ENCODE measurements around the gene THSD7B. TPM values are rescaled to one million over a fixed set of nuclear protein-coding genes. Genes with fewer than 3 reads are reported as not detected.

Gene THSD7B
- total RNA-seq, 1 donor from 2014 or later, result 0.38 TPM

DNA sequence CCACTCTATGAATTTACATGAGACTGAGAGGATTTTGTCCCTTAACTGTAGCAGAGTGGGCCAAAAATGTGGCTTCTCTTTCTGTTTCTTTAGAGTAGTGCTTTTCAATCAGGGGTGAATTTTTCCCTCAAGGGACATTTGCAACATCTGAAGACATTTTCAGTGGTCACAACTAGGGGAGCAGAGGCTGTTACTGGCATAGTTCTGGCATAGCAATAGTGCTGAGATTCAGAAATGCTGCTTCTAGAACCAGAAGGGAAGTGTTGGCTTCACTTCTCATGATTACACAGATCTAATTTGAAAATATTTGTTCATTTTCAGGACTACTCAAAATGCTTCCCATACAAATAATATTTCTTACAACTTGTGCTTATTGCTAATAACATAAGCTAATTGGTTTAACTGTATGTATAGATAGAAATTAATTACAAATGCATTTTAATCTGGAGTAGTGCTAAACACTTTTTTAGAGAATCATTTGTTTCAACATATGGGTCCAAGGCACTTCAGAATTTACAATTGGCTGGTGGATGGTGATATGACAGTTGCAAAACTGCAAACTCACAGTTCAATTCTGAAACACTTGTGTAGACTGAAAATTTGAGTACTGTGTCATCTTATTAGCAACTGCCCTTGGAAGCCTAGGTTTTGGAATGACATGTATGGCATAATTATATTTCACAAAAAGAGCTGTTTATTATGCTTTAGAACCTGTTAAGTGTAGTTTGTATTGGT, 526.7 kb downstream of the THSD7B start:
- DNase-seq, result no peak

DNA sequence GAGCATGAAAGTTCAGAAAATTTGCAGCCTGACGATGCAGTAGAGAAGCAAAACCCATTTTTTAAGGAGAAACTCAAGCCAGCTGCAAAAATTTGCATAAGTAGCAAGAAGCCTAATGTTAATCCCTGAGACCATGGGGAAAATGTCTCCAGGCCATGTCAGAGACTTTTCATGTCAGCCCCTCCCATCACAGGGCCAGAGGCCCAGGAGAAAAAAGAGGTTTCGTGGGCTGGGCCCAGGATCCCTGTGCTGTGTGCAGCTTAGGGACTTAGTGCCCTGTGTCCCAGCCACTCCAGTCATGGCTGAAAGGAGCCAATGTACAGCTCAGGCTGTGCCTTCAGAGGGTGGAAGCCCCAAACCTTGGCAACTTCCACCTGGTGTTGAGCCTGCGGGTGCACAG, 533.0 kb downstream of the THSD7B start:
- Histone ChIP-seq H3K27ac (no peak overlapping the region), H3K4me3 (no peak overlapping the region), H3K9me3 (peaks cover 3% of the 10 kb centered on the region), H3K36me3 (no peaks in the 10 kb centered on the region), H3K27me3 (ENCODE audit: low read depth) (no peaks in the 10 kb centered on the region), H3K4me1 (no peaks in the 10 kb centered on the region)
- TF ChIP-seq, protein P1, sequence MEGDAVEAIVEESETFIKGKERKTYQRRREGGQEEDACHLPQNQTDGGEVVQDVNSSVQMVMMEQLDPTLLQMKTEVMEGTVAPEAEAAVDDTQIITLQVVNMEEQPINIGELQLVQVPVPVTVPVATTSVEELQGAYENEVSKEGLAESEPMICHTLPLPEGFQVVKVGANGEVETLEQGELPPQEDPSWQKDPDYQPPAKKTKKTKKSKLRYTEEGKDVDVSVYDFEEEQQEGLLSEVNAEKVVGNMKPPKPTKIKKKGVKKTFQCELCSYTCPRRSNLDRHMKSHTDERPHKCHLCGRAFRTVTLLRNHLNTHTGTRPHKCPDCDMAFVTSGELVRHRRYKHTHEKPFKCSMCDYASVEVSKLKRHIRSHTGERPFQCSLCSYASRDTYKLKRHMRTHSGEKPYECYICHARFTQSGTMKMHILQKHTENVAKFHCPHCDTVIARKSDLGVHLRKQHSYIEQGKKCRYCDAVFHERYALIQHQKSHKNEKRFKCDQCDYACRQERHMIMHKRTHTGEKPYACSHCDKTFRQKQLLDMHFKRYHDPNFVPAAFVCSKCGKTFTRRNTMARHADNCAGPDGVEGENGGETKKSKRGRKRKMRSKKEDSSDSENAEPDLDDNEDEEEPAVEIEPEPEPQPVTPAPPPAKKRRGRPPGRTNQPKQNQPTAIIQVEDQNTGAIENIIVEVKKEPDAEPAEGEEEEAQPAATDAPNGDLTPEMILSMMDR (IDR thresholded peaks at IDR 0.05), result no peak
- no peak for DNase-seq
- intact Hi-C loops (cut with DNase I), result no loop called here
- ATAC-seq, result no peak

More for the DNA sequence above, 526.7 kb downstream of the THSD7B start:
- H3K27me3 ChIP-seq (ENCODE audit: low read depth), result no peaks in the 10 kb centered on the region
- H3K36me3 ChIP-seq, result no peaks in the 10 kb centered on the region
- ATAC-seq, result no peak
- H3K4me1 ChIP-seq, result no peaks in the 10 kb centered on the region
- TF ChIP-seq, protein P1 (IDR thresholded peaks at IDR 0.05), result no peak
- intact Hi-C loops (cut with DNase I), result no loop called here
- no peaks in the 10 kb centered on the region for H3K9me3 ChIP-seq
- no peak overlapping the region for H3K27ac ChIP-seq
- H3K4me3 ChIP-seq, result no peak overlapping the region

DNA sequence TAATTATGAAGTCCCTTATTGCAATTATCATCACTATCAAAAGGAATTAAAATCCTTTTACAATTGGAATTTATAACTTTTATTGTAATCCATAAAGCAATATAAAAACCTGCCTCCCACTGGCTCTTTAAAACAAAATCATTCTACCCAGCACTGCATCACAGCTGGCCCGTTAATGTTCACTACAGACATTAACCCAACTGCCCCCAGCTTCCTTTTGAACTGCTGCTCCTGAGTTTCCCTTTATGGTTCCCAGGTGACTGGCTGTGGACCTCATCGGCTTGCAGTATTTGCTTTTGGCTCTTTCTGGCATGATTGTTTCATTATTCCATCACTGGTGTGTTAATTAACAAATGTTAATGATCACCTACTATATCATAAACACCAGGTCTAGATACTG, 535.6 kb downstream of the THSD7B start:
- TF ChIP-seq, protein P1 (IDR thresholded peaks at IDR 0.05), result no peak
- no peaks in the 10 kb centered on the region for H3K36me3 ChIP-seq
- H3K4me1 ChIP-seq, result no peaks in the 10 kb centered on the region
- peaks cover 3% of the 10 kb centered on the region for H3K9me3 ChIP-seq
- H3K4me3 ChIP-seq, result no peak overlapping the region
- no peaks in the 10 kb centered on the region for H3K27me3 ChIP-seq (ENCODE audit: low read depth)
- intact Hi-C loops (cut with DNase I), result no loop called here
- no peak overlapping the region for H3K27ac ChIP-seq
- ATAC-seq (no peak), DNase-seq (no peak)

DNA sequence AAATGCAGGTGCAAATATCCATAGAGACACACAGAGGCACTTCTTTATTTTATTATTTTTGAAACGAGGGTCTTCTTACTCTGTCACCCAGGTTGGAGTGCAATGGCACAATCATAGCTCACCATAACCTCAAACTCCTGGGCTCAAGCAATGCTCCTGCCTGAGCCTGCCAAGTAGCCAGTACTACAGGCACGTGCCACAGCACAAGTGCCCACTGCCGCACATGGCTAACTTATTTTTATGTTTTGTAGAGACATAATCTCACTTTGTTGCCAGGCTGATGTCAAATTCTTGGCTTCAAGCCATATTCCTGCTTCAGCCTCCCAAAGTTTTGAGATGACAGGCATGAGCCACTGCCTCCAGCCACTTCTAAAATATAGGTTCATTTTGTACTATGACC, 537.6 kb downstream of the THSD7B start:
- Histone ChIP-seq H3K27ac (no peak overlapping the region), H3K9me3 (peaks cover 3% of the 10 kb centered on the region), H3K27me3 (ENCODE audit: low read depth) (no peaks in the 10 kb centered on the region), H3K4me1 (no peaks in the 10 kb centered on the region), H3K36me3 (no peaks in the 10 kb centered on the region), H3K4me3 (no peak overlapping the region)
- ATAC-seq (no peak), DNase-seq (no peak)
- intact Hi-C loops (cut with DNase I), result no loop called here
- TF ChIP-seq, protein P1 (IDR thresholded peaks at IDR 0.05), result no peak

DNA sequence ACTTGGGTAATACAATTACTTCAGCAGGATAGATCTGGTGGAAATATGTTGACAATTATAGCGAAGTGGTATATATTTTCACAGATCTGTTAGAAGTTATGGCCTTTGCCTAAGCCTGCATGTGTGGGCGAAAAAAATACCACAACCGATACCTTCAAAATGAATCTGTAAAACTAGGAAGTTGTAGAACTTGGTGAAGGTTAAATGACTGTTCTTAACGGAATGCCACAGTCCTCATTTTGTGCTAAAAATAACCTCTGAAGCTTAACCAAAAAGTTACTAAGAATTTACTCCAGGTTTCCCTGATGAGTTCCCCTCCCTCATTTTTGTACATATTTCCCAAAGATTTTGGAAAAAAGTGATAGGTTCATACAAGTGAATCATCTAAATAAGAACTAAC, 550.7 kb downstream of the THSD7B start:
- H3K27ac ChIP-seq, result no peak overlapping the region
- intact Hi-C loops (cut with DNase I), result no loop called here
- H3K36me3 ChIP-seq, result no peaks in the 10 kb centered on the region
- TF ChIP-seq, protein P1 (IDR thresholded peaks at IDR 0.05), result no peak
- no peaks in the 10 kb centered on the region for H3K27me3 ChIP-seq (ENCODE audit: low read depth)
- H3K4me3 ChIP-seq, result no peak overlapping the region
- no peak for DNase-seq
- H3K4me1 ChIP-seq, result no peaks in the 10 kb centered on the region
- no peak for ATAC-seq
- H3K9me3 ChIP-seq, result peaks cover 5% of the 10 kb centered on the region
